Stimulated activated CD4-positive, alpha-beta T cell treated with anti-CD3 and anti-CD28 coated beads, Interleukin-15, amount 100 ng/mL, for 1 hour (primary cell): ENCODE measurements around the gene GLIS2.

ENCODE experiments used
- DNase-seq, 2 donors: peaks; one replicate each; pipeline ENCODE4 v3.0.0-alpha.2; 2020; ENCODE audit warnings: low read depth in 1 of 2, low spot score in 1 of 2

The GLIS2 gene

GRCh38 chr16:4315186-4316107, at the start of gene GLIS2:
Gene GLIS2 (plus strand): TSS chr16:4316067. CDS start chr16:4332281, 16,214 bp downstream.
- DNase-seq, result no peak

GRCh38 chr16:4266372-4266771, 49.5 kb upstream of the GLIS2 start:
- DNase-seq, result no peak

GRCh38 chr16:4270091-4270490, 45.8 kb upstream of the GLIS2 start:
- DNase-seq, result no peak

- DNase-seq, result no peak
These were observed 45.3 kb upstream of the GLIS2 start for GRCh38 chr16:4270595-4270994.

GRCh38 chr16:4271176-4272113, 44.4 kb upstream of the GLIS2 start:
- DNase-seq, result peak; percentile 72 to 78

GRCh38 chr16:4272114-4272956, 43.5 kb upstream of the GLIS2 start:
- no peak for DNase-seq

GRCh38 chr16:4273858-4274311, 42.0 kb upstream of the GLIS2 start:
- DNase-seq, result no peak

GRCh38 chr16:4275861-4276260, 40.0 kb upstream of the GLIS2 start:
- DNase-seq, result no peak

GRCh38 chr16:4277987-4278513, 37.8 kb upstream of the GLIS2 start:
- DNase-seq, result no peak

GRCh38 chr16:4280625-4281024, 35.2 kb upstream of the GLIS2 start:
- no peak for DNase-seq

- DNase-seq, result no peak
These were observed 32.4 kb upstream of the GLIS2 start for GRCh38 chr16:4283441-4283840.

GRCh38 chr16:4283939-4284338, 31.9 kb upstream of the GLIS2 start:
- no peak for DNase-seq

GRCh38 chr16:4285167-4285566, 30.7 kb upstream of the GLIS2 start:
- DNase-seq, result no peak

- DNase-seq, result peak; percentile 65 to 71
These were observed 27.5 kb upstream of the GLIS2 start for GRCh38 chr16:4288148-4288921.

GRCh38 chr16:4290236-4290830, 25.5 kb upstream of the GLIS2 start:
- no peak for DNase-seq

- no peak for DNase-seq
These were observed 24.2 kb upstream of the GLIS2 start for GRCh38 chr16:4291699-4292098.

- DNase-seq, result no peak
These were observed 22.6 kb upstream of the GLIS2 start for GRCh38 chr16:4293181-4293716.

GRCh38 chr16:4293822-4294457, 21.9 kb upstream of the GLIS2 start:
- no peak for DNase-seq

GRCh38 chr16:4295581-4295980, 20.3 kb upstream of the GLIS2 start:
- DNase-seq, result no peak
